ENCODE results near the gene UBE2QL1. TPM values are rescaled to one million over a fixed set of nuclear protein-coding genes. Genes with fewer than 3 reads are reported as not detected.

The UBE2QL1 gene
- total and polyA plus RNA-seq, 2 of the 8 experiments (the other 6 are each of a cell fraction or from before 2014, with no cell fraction given): 0.43 to 0.65 TPM

- Histone ChIP-seq H4K8ac (ENCODE audit: extremely low read depth, insufficient read depth, low read length) (no peak overlapping the region; the same call in 1 of the 2 replicates), H3K4me1 (replicated peaks in 1 of 4; ENCODE audit: control insufficient read depth in 3 of 4, insufficient read depth in 4 of 4, low read length in 3 of 4) (no peaks in the 10 kb centered on the region), H3K18ac (ENCODE audit: extremely low read depth, low read length) (no peak overlapping the region), H4K91ac (replicated peaks; ENCODE audit: insufficient read length, low read length) (no peak overlapping the region), H4K5ac (ENCODE audit: insufficient read length, low read depth, low read length) (no peak overlapping the region), H2BK5ac (ENCODE audit: low read depth, low read length) (no peak overlapping the region), H3K27ac (ENCODE audit: low read depth, low read length) (no peak overlapping the region), H3K79me2 (ENCODE audit: control insufficient read depth in 1 of 2, insufficient read depth in 2 of 2, low read length in 2 of 2) (no peaks in the 10 kb centered on the region), H2BK15ac (ENCODE audit: low read length) (no peak overlapping the region), H3K36me3 (ENCODE audit: control insufficient read depth in 2 of 4, insufficient read depth in 4 of 4, low read length in 3 of 4) (no peaks in the 10 kb centered on the region), H2BK12ac (ENCODE audit: low read depth, low read length) (no peak overlapping the region), H3K4ac (replicated peaks; ENCODE audit: insufficient read length, low read depth, low read length) (no peak overlapping the region), H3K23me2 (ENCODE audit: low read depth, low read length) (no peaks in the 10 kb centered on the region), H4K20me1 (replicated peaks in 1 of 2; ENCODE audit: control insufficient read depth in 1 of 2, insufficient read depth in 2 of 2, low read length in 2 of 2) (no peaks in the 10 kb centered on the region), H3K56ac (replicated peaks; ENCODE audit: insufficient read length, low read depth, low read length) (no peak overlapping the region), H3K27me3 (replicated peaks in 1 of 4; ENCODE audit: control insufficient read depth in 3 of 4, extremely low read depth in 1 of 4, insufficient read depth in 3 of 4, low read length in 3 of 4) (no peaks in the 10 kb centered on the region; a peak in 1 of 7 replicates), H3K79me1 (ENCODE audit: low read depth, low read length) (no peaks in the 10 kb centered on the region), H2AK5ac (ENCODE audit: low read depth, low read length) (no peak overlapping the region), H3K4me2 (ENCODE audit: insufficient read depth in 1 of 2, low read depth in 2 of 2, low read length in 2 of 2) (no peak overlapping the region), H3K9me3 (ENCODE audit: insufficient read depth in 2 of 2, low read depth in 1 of 2, low read length in 1 of 2) (no peaks in the 10 kb centered on the region), H3K14ac (ENCODE audit: insufficient read length) (no peak overlapping the region), H3K9ac (replicated peaks in 1 of 4; ENCODE audit: extremely low read depth in 1 of 4, low read depth in 3 of 4, low read length in 3 of 4) (no peak overlapping the region), H2BK20ac (ENCODE audit: low read length) (no peak overlapping the region), H2AFZ (ENCODE audit: low read length) (no peak overlapping the region), H3K4me3 (ENCODE audit: extremely low read depth in 1 of 4, insufficient read depth in 2 of 4, low read depth in 3 of 4, low read length in 4 of 4) (no peak overlapping the region), H3K23ac (ENCODE audit: insufficient read length) (no peak overlapping the region), H2BK120ac (replicated peaks; ENCODE audit: low read depth, low read length) (no peak overlapping the region)
- FAIRE-seq: no peak
- 91% methylated on average over 12 of the region's 12 CpGs; no CpG with 5 or more reads in 1 of the 2 experiments for WGBS, 2 experiments (ENCODE audit: extremely low coverage in 1 of 2, insufficient coverage in 1 of 2, insufficient read length in 1 of 2, insufficient replicate concordance in 2 of 2, low coverage in 1 of 2, low lambda C conversion rate in 2 of 2, missing lambda C conversion rate in 1 of 2)
- ChIA-PET POLR2A (ENCODE audit: partially characterized antibody) (no interaction called here), CTCF (ENCODE audit: partially characterized antibody) (interaction anchor here (1.5 kb wide), 1 partner anchor 10 kb away, joined by 3 read pairs; no protein-coding TSS in a partner anchor)
- no peak for DNase-seq (ENCODE audit: low read depth in 1 of 2, low spot score in 2 of 2)
- TF ChIP-seq TAF7 (optimal IDR thresholded peaks at IDR 0.05; ENCODE audit: borderline replicate concordance, low read depth, low read length): no peak
- no peak for TF ChIP-seq ATF2 (IDR thresholded peaks at IDR 0.05; ENCODE audit: low read length)
- no peak for TF ChIP-seq CREB1 (IDR thresholded peaks at IDR 0.05)
- TF ChIP-seq NANOG (IDR thresholded peaks at IDR 0.05; ENCODE audit: insufficient read depth, low read depth, low read length, poor library complexity, severe bottlenecking): no peak
- no peak for TF ChIP-seq SRF (IDR thresholded peaks at IDR 0.05; ENCODE audit: low read depth, low read length)
- no peak for TF ChIP-seq CBX8 (IDR thresholded peaks at IDR 0.05; ENCODE audit: borderline replicate concordance, low read depth, low read length)
- TF ChIP-seq USF2 (IDR thresholded peaks at IDR 0.05; ENCODE audit: low read length): no peak
- TF ChIP-seq POU5F1 (IDR thresholded peaks at IDR 0.05; ENCODE audit: low read depth, low read length): no peak
- no peak for TF ChIP-seq POLR2AphosphoS5 (IDR thresholded peaks at IDR 0.05; ENCODE audit: low read depth, low read length)
- TF ChIP-seq RXRA (IDR thresholded peaks at IDR 0.05; ENCODE audit: insufficient read depth, low read depth, low read length): no peak
These were observed 79.2 kb downstream of the UBE2QL1 start for GRCh38 chr5:6527749-6528455.

All from H1 (cell line).